CD1c-positive myeloid dendritic cell (primary cell): ENCODE measurements around the gene DNAJC18.

Source experiments
- DNase-seq: peaks from one replicate; pipeline ENCODE4 v3.0.0-alpha.2; 2016; ENCODE audit errors: extremely low spot score

Gene DNAJC18

GRCh38 chr5:139369181-139369580 is 70.1 kb downstream of the DNAJC18 start:
- DNase-seq, result no peak

DNA sequence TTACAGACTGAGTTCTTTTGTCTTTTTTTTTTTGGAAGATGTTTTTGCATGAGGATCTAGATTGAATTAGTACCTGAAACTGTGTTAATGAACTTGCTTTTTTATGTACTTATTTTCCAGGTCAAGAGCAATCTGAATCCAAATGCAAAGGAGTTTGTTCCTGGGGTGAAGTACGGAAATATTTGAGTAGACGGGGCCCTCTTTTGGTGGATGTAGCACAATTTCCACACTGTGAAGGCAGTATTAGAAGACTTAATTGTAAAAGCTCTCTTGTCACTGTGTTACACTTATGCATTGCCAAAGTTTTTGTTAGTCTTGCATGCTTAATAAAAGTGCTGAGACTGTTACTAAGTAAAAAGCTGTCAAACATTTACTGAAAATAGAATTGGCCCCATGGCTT is 70.7 kb downstream of the DNAJC18 start:
- no peak for DNase-seq

DNA sequence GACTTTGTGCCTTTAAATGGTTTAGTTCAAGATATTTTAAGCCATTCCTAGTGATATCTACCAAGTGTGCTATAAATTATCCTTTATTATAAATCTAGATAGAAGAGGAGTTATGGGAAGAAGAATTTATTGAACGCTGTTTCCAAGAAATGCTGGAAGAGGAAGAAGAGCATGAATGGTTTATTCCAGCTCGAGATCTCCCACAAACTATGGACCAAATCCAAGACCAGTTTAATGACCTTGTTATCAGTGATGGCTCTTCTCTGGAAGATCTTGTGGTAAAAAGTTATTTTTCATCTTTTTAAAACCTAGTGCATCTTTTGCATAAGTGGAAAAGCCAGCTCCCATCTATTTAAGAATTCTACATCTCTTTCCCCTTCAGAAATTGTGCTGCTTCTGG is 74.9 kb downstream of the DNAJC18 start:
- DNase-seq, result no peak

GRCh38 chr5:139363937-139364336 is 75.4 kb downstream of the DNAJC18 start:
- DNase-seq, result no peak

- DNase-seq, result no peak
Measured at GRCh38 chr5:139361835-139362429, 77.4 kb downstream of the DNAJC18 start.

DNA sequence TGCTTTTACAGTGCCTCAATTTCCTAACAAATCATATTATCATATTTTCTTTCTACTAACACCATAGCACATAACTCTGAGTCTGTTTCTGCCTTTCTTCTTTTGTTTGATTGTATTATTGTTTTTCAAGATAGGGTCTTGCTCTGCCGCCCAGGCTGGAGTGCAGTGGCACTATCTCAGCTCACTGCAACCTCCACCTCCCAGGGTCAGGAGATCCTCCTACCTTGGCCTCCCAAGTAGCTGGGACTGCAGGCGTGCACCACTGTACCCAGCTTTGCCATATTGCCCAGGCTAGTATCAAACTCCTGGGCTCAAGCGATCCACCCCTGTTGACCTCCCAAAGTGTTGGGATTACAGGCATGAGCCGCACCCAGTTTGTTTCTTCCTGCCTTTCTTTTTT is 78.9 kb downstream of the DNAJC18 start:
- DNase-seq, result no peak
